Activated CD8-positive, alpha-beta T cell treated with anti-CD3 and anti-CD28 coated beads, Interleukin-2, amount 10 ng/mL, durations not matched to agents 7 days and 5 days (primary cell): ENCODE results near the gene HOOK2. TPM values are rescaled to one million over a fixed set of nuclear protein-coding genes. Genes with fewer than 3 reads are reported as not detected.

ENCODE experiments used
- ATAC-seq: fragments of 150-1000 bp; cut with Tn5 transposase; one replicate; pipeline ENCODE4 v1.10.0; 2021; ENCODE audit warnings: moderate library complexity
- CTCF ChIA-PET: fragments of 350-600 bp; sonication (Branson Sonifier 250); formaldehyde crosslinking; loops from one replicate; lab custom pipeline; 2021; ENCODE audit warnings: antibody characterized with exemption; lab: Charles Lee
- POLR2A ChIA-PET: fragments of 350-600 bp; sonication (Branson Sonifier 250); formaldehyde crosslinking; loops from one replicate; lab custom pipeline; 2021; ENCODE audit warnings: antibody characterized with exemption; lab: Charles Lee
- DNase-seq: peaks from one replicate; pipeline ENCODE4 v3.0.0-alpha.2; 2020
- H3K27ac Mint-ChIP-seq: one replicate; pipeline ENCODE4 v1.8.0; 2021; ENCODE audit warnings: mild to moderate bottlenecking, mixed read lengths
- H3K27me3 Mint-ChIP-seq: one replicate; pipeline ENCODE4 v1.8.0; 2021; ENCODE audit warnings: low read depth, mixed read lengths
- H3K36me3 Mint-ChIP-seq: one replicate; pipeline ENCODE4 v1.8.0; 2021; ENCODE audit warnings: low read depth, mixed read lengths
- H3K4me1 Mint-ChIP-seq: one replicate; pipeline ENCODE4 v1.8.0; 2021; ENCODE audit warnings: low read depth, mixed read lengths
- H3K4me3 Mint-ChIP-seq: one replicate; pipeline ENCODE4 v1.8.0; 2021; ENCODE audit warnings: mild to moderate bottlenecking, mixed read lengths
- H3K9me3 Mint-ChIP-seq: one replicate; pipeline ENCODE4 v1.8.0; 2022; ENCODE audit warnings: mixed read lengths; ENCODE audit not compliant: insufficient read depth
- total RNA-seq, 2 experiments: library from RNA; stranded (reverse); gene quantifications; one replicate each; pipeline ENCODE4 v1.2.3, GENCODE V29; 2021

HOOK2 gene
- total RNA-seq, 2 experiments from 2014 or later = 14.4 to 16.9 TPM

GRCh38 chr19:12788042-12788681 lies 12.8 kb upstream of the HOOK2 start:
- peaks cover 31% of the 10 kb centered on the region for H3K4me1 Mint-ChIP-seq
- H3K36me3 Mint-ChIP-seq = peaks cover 10% of the 10 kb centered on the region
- ChIA-PET POLR2A (interaction anchor here (1.0 to 2.9 kb wide), 2 partner anchors 10 to 367 kb away, joined by 3 to 20 read pairs; no protein-coding TSS in a partner anchor), CTCF (interaction anchor here (1.0 to 3.4 kb wide), 4 partner anchors 8 to 22 kb away, joined by 3 to 31 read pairs (median 6); no protein-coding TSS in a partner anchor)
- peak overlapping the region; percentile 84 for H3K4me3 Mint-ChIP-seq
- ATAC-seq (no peak), DNase-seq (no peak)
- H3K27me3 Mint-ChIP-seq = no peaks in the 10 kb centered on the region
- no peaks in the 10 kb centered on the region for H3K9me3 Mint-ChIP-seq
- peak overlapping the region; percentile 91 for H3K27ac Mint-ChIP-seq

GRCh38 chr19:12787458-12787857 lies 12.1 kb upstream of the HOOK2 start:
- no peaks in the 10 kb centered on the region for H3K27me3 Mint-ChIP-seq
- H3K9me3 Mint-ChIP-seq = no peaks in the 10 kb centered on the region
- peaks cover 31% of the 10 kb centered on the region for H3K4me1 Mint-ChIP-seq
- H3K27ac Mint-ChIP-seq = no peak overlapping the region
- DNase-seq = no peak
- ChIA-PET POLR2A (interaction anchor here (2.9 kb wide), 1 partner anchor 9 kb away, joined by 20 read pairs; no protein-coding TSS in a partner anchor), CTCF (interaction anchor here (1.7 to 3.4 kb wide), 2 partner anchors 9 kb away, joined by 8 to 31 read pairs; no protein-coding TSS in a partner anchor)
- H3K4me3 Mint-ChIP-seq = no peak overlapping the region
- H3K36me3 Mint-ChIP-seq = peaks cover 4% of the 10 kb centered on the region
- no peak for ATAC-seq

- CTCF ChIA-PET = interaction anchor here (1.7 to 3.4 kb wide), 2 partner anchors 9 kb away, joined by 8 to 31 read pairs; no protein-coding TSS in a partner anchor
- H3K36me3 Mint-ChIP-seq = peaks cover 3% of the 10 kb centered on the region
- DNase-seq (no peak), ATAC-seq (no peak)
- no peaks in the 10 kb centered on the region for H3K9me3 Mint-ChIP-seq
- H3K4me3 Mint-ChIP-seq = no peak overlapping the region
- peak overlapping the region; percentile 48 for H3K27ac Mint-ChIP-seq
- no peaks in the 10 kb centered on the region for H3K27me3 Mint-ChIP-seq
- POLR2A ChIA-PET = interaction anchor here (2.9 kb wide), 1 partner anchor 9 kb away, joined by 20 read pairs; no protein-coding TSS in a partner anchor
- peaks cover 34% of the 10 kb centered on the region for H3K4me1 Mint-ChIP-seq
Observed at GRCh38 chr19:12786952-12787351, 11.6 kb upstream of the HOOK2 start.

GRCh38 chr19:12786141-12786870 lies 11.0 kb upstream of the HOOK2 start:
- Mint-ChIP-seq H3K9me3 (no peaks in the 10 kb centered on the region), H3K27me3 (no peaks in the 10 kb centered on the region), H3K36me3 (no peaks in the 10 kb centered on the region), H3K4me1 (peaks cover 40% of the 10 kb centered on the region), H3K4me3 (no peak overlapping the region), H3K27ac (peak overlapping the region; percentile 48)
- POLR2A ChIA-PET = interaction anchor here (0.7 to 1.1 kb wide), 3 partner anchors 9 to 105 kb away, joined by 3 to 4 read pairs (median 4); partner anchors contain the start of gene GCDH
- DNase-seq (no peak), ATAC-seq (no peak)
- CTCF ChIA-PET = interaction anchor here (1.0 to 3.4 kb wide), 4 partner anchors 8 to 10 kb away, joined by 3 to 31 read pairs (median 8); no protein-coding TSS in a partner anchor

GRCh38 chr19:12785431-12786031 lies 10.2 kb upstream of the HOOK2 start:
- no peaks in the 10 kb centered on the region for H3K27me3 Mint-ChIP-seq
- DNase-seq = no peak
- no peak overlapping the region for H3K27ac Mint-ChIP-seq
- CTCF ChIA-PET = interaction anchor here (1.0 to 1.1 kb wide), 2 partner anchors 8 to 11 kb away, joined by 3 to 8 read pairs; no protein-coding TSS in a partner anchor
- POLR2A ChIA-PET = interaction anchor here (0.7 to 1.1 kb wide), 4 partner anchors 8 to 152 kb away, joined by 3 to 4 read pairs (median 4); partner anchors contain the start of gene GCDH
- H3K9me3 Mint-ChIP-seq = no peaks in the 10 kb centered on the region
- no peaks in the 10 kb centered on the region for H3K36me3 Mint-ChIP-seq
- H3K4me1 Mint-ChIP-seq = peaks cover 34% of the 10 kb centered on the region
- no peak overlapping the region for H3K4me3 Mint-ChIP-seq
- no peak for ATAC-seq

- H3K27me3 Mint-ChIP-seq = no peaks in the 10 kb centered on the region
- no peaks in the 10 kb centered on the region for H3K9me3 Mint-ChIP-seq
- H3K4me3 Mint-ChIP-seq = no peak overlapping the region
- POLR2A ChIA-PET = interaction anchor here (0.7 kb wide), 1 partner anchor 153 kb away, joined by 3 read pairs; no protein-coding TSS in a partner anchor
- no peaks in the 10 kb centered on the region for H3K36me3 Mint-ChIP-seq
- peaks cover 33% of the 10 kb centered on the region for H3K4me1 Mint-ChIP-seq
- ATAC-seq (peak; percentile 4), DNase-seq (peak; percentile 56)
- CTCF ChIA-PET = interaction anchor here (1.1 kb wide), 1 partner anchor 8 kb away, joined by 8 read pairs; no protein-coding TSS in a partner anchor
- no peak overlapping the region for H3K27ac Mint-ChIP-seq
Observed at GRCh38 chr19:12784871-12785430, 9.6 kb upstream of the HOOK2 start.

GRCh38 chr19:12784394-12784870 lies 9.1 kb upstream of the HOOK2 start:
- peak; percentile 44 for DNase-seq
- no peaks in the 10 kb centered on the region for H3K27me3 Mint-ChIP-seq
- H3K4me1 Mint-ChIP-seq = peaks cover 38% of the 10 kb centered on the region
- CTCF ChIA-PET = no interaction called here
- no peaks in the 10 kb centered on the region for H3K9me3 Mint-ChIP-seq
- H3K27ac Mint-ChIP-seq = no peak overlapping the region
- H3K4me3 Mint-ChIP-seq = no peak overlapping the region
- ATAC-seq = peak; percentile 14
- POLR2A ChIA-PET = no interaction called here
- no peaks in the 10 kb centered on the region for H3K36me3 Mint-ChIP-seq

- Mint-ChIP-seq H3K4me1 (peaks cover 38% of the 10 kb centered on the region), H3K9me3 (no peaks in the 10 kb centered on the region), H3K4me3 (peak overlapping the region; percentile 47), H3K36me3 (no peaks in the 10 kb centered on the region), H3K27me3 (no peaks in the 10 kb centered on the region), H3K27ac (peak overlapping the region; percentile 82)
- ChIA-PET POLR2A (interaction anchor here (15.2 kb wide), 1 partner anchor 10 kb away, joined by 380 read pairs; the partner anchor contains the start of gene JUNB), CTCF (interaction anchor here (1.8 kb wide), 1 partner anchor 11 kb away, joined by 17 read pairs; no protein-coding TSS in a partner anchor)
- no peak for ATAC-seq
- no peak for DNase-seq
Observed at GRCh38 chr19:12783849-12784393, 8.6 kb upstream of the HOOK2 start.

- Mint-ChIP-seq H3K27ac (peak overlapping the region; percentile 82), H3K9me3 (no peaks in the 10 kb centered on the region), H3K36me3 (no peaks in the 10 kb centered on the region), H3K4me1 (peaks cover 40% of the 10 kb centered on the region), H3K4me3 (peak overlapping the region; percentile 82), H3K27me3 (no peaks in the 10 kb centered on the region)
- ATAC-seq (no peak), DNase-seq (peak; percentile 61)
- CTCF ChIA-PET = interaction anchor here (1.1 to 1.9 kb wide), 3 partner anchors 8 to 12 kb away, joined by 4 to 23 read pairs (median 17); partner anchors contain the start of gene JUNB
- POLR2A ChIA-PET = interaction anchor here (0.9 to 15.2 kb wide), 2 partner anchors 10 to 11 kb away, joined by 4 to 380 read pairs; partner anchors contain the start of gene JUNB
Observed at GRCh38 chr19:12783291-12783848, 8.0 kb upstream of the HOOK2 start.
